Glutamatergic neuron (in vitro differentiated cells): ENCODE data around the gene PSME3IP1. TPM values are rescaled to one million over a fixed set of nuclear protein-coding genes. Genes with fewer than 3 reads are reported as not detected.

Experiments
- DNase-seq: peaks from one replicate; pipeline ENCODE4 v3.0.0; 2022
- H3K27ac Mint-ChIP-seq: one replicate; pipeline ENCODE4 v1.8.0; 2020; ENCODE audit warnings: mild to moderate bottlenecking, mixed read lengths, inconsistent platforms; ENCODE audit not compliant: unreplicated experiment
- H3K27me3 Mint-ChIP-seq: one replicate; pipeline ENCODE4 v1.8.0; 2020; ENCODE audit warnings: mild to moderate bottlenecking, moderate library complexity, mixed read lengths, inconsistent platforms; ENCODE audit not compliant: unreplicated experiment
- H3K36me3 Mint-ChIP-seq: one replicate; pipeline ENCODE4 v1.8.0; 2020; ENCODE audit warnings: mild to moderate bottlenecking, mixed read lengths, inconsistent platforms; ENCODE audit not compliant: unreplicated experiment
- H3K4me1 Mint-ChIP-seq: one replicate; pipeline ENCODE4 v1.8.0; 2020; ENCODE audit warnings: mild to moderate bottlenecking, low read depth, mixed read lengths, inconsistent platforms; ENCODE audit not compliant: unreplicated experiment
- H3K4me3 Mint-ChIP-seq: one replicate; pipeline ENCODE4 v1.8.0; 2020; ENCODE audit warnings: mild to moderate bottlenecking, mixed read lengths, inconsistent platforms; ENCODE audit not compliant: unreplicated experiment
- H3K9me3 Mint-ChIP-seq: one replicate; pipeline ENCODE4 v1.8.0; 2020; ENCODE audit warnings: mild to moderate bottlenecking, moderate library complexity, mixed read lengths, inconsistent platforms; ENCODE audit not compliant: unreplicated experiment
- CTCF ChIP-seq: fragments of 200-600 bp; sonication (generic); IDR thresholded peaks from one replicate; pipeline ENCODE4 v1.5.0; 2021; ENCODE audit not compliant: partially characterized antibody, unreplicated experiment
- total RNA-seq: library from RNA; stranded (reverse); fragmentation: NEBNext Ultra II Directional; extraction: Animal tissue kit (Norgen Biotek cat#: 25700); gene quantifications from one replicate; pipeline ENCODE4 v1.2.1, GENCODE V29; 2021; ENCODE audit not compliant: unreplicated experiment

PSME3IP1 gene
- total RNA-seq, 1 donor from 2014 or later, result 124 TPM

- H3K36me3 Mint-ChIP-seq, result peaks cover 5% of the 10 kb centered on the region
- H3K4me1 Mint-ChIP-seq, result peaks cover 7% of the 10 kb centered on the region
- H3K9me3 Mint-ChIP-seq, result no peaks in the 10 kb centered on the region
- H3K27ac Mint-ChIP-seq, result no peak overlapping the region
- H3K4me3 Mint-ChIP-seq, result no peak overlapping the region
- no peak for DNase-seq
- TF ChIP-seq CTCF, result no peak
- no peaks in the 10 kb centered on the region for H3K27me3 Mint-ChIP-seq
Measured at GRCh38 chr16:57169327-57169726, 16.5 kb downstream of the PSME3IP1 start.

- Mint-ChIP-seq H3K27ac (no peak overlapping the region), H3K9me3 (no peaks in the 10 kb centered on the region), H3K27me3 (no peaks in the 10 kb centered on the region), H3K4me3 (no peak overlapping the region), H3K4me1 (peaks cover 7% of the 10 kb centered on the region), H3K36me3 (peaks cover 5% of the 10 kb centered on the region)
- no peak for DNase-seq
- no peak for TF ChIP-seq CTCF
Measured at GRCh38 chr16:57167953-57168352, 17.9 kb downstream of the PSME3IP1 start.

- no peaks in the 10 kb centered on the region for H3K9me3 Mint-ChIP-seq
- no peak overlapping the region for H3K27ac Mint-ChIP-seq
- no peak for DNase-seq
- H3K27me3 Mint-ChIP-seq, result no peaks in the 10 kb centered on the region
- no peak overlapping the region for H3K4me3 Mint-ChIP-seq
- no peak for TF ChIP-seq CTCF
- peaks cover 5% of the 10 kb centered on the region for H3K36me3 Mint-ChIP-seq
- peaks cover 7% of the 10 kb centered on the region for H3K4me1 Mint-ChIP-seq
Measured at GRCh38 chr16:57167538-57167937, 18.3 kb downstream of the PSME3IP1 start.

GRCh38 chr16:57166951-57167350 is 18.9 kb downstream of the PSME3IP1 start:
- Mint-ChIP-seq H3K36me3 (peaks cover 5% of the 10 kb centered on the region), H3K27ac (no peak overlapping the region), H3K9me3 (no peaks in the 10 kb centered on the region), H3K27me3 (no peaks in the 10 kb centered on the region), H3K4me3 (no peak overlapping the region), H3K4me1 (peaks cover 7% of the 10 kb centered on the region)
- no peak for TF ChIP-seq CTCF
- no peak for DNase-seq

GRCh38 chr16:57166451-57166850 is 19.4 kb downstream of the PSME3IP1 start:
- H3K9me3 Mint-ChIP-seq, result no peaks in the 10 kb centered on the region
- peaks cover 5% of the 10 kb centered on the region for H3K36me3 Mint-ChIP-seq
- H3K27ac Mint-ChIP-seq, result no peak overlapping the region
- TF ChIP-seq CTCF, result no peak
- no peak for DNase-seq
- no peak overlapping the region for H3K4me3 Mint-ChIP-seq
- no peaks in the 10 kb centered on the region for H3K27me3 Mint-ChIP-seq
- H3K4me1 Mint-ChIP-seq, result peaks cover 7% of the 10 kb centered on the region
